HK-2 (cell line): ENCODE measurements around the gene RPRD1B.
A peak's percentile ranks its signal among the peaks of the same experiment; 100 is the strongest.

Experiments
- DNase-seq: peaks from one replicate; pipeline ENCODE4 v3.0.0-alpha.2; 2018; ENCODE audit not compliant: unreplicated experiment

RPRD1B gene

DNA sequence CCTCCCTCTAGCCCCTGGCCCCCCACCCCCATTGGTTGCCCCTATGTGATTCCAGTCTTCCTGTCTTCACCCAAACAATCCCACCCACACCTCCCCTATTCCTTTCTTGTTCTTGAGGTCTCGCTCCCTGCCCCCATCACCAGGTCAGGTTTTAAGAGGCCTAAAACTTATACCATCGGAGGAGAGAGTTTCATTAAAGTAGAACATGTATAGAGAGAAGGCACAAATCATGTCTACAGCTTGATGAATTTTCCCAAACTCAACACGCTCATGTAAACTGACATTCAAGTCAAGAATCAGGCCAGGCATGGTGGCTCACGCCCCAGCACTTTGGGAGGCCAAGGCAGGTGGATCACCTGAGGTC is 87.1 kb downstream of the RPRD1B start:
- no peak for DNase-seq

DNA sequence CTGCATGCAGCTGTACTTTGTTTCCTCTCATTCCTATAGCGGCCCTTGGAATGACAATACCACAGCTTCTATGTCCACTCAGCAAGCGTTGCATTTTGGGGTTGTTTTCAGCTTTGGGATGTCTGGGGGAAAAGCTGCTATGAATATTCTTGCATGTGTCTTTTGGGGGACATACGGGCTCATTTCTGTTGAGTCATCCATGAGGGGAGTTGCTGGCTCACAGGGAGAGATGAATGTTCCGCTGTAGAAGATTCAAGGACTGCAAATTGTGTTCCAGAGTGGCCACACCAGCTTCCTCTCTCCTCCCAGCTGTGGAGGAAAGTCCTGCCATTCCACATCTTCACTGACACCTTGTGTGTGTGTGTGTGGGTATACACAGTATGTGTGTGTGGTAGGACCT is 88.2 kb downstream of the RPRD1B start:
- no peak for DNase-seq

DNA sequence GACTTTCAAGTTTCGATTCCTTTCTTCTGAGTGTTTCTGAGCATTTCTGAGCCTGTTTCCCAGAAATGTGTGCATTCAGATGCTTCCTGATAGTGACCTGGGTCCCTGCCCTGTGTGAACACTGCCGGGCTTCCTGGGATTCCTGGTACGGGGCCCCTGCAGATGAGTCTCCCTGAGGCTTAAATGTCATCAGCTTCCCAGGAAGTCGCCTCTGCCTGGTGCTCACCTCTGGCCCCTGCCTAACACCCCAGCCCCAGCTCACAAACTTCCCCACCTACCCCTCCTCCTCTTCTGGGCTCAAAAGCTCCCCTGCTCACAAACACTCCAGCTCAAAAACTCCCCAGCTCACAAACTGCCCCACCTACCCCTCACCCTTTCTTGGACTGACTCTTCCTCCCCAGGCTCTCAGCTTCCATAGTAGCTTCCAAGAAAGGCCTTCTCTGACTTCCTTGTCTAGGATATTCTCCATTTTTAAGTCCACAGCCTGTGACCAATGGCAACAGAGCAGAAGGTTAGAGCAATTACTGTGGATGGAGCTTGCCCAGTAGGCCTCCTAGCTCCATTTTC is 89.6 kb downstream of the RPRD1B start:
- DNase-seq = no peak

DNA sequence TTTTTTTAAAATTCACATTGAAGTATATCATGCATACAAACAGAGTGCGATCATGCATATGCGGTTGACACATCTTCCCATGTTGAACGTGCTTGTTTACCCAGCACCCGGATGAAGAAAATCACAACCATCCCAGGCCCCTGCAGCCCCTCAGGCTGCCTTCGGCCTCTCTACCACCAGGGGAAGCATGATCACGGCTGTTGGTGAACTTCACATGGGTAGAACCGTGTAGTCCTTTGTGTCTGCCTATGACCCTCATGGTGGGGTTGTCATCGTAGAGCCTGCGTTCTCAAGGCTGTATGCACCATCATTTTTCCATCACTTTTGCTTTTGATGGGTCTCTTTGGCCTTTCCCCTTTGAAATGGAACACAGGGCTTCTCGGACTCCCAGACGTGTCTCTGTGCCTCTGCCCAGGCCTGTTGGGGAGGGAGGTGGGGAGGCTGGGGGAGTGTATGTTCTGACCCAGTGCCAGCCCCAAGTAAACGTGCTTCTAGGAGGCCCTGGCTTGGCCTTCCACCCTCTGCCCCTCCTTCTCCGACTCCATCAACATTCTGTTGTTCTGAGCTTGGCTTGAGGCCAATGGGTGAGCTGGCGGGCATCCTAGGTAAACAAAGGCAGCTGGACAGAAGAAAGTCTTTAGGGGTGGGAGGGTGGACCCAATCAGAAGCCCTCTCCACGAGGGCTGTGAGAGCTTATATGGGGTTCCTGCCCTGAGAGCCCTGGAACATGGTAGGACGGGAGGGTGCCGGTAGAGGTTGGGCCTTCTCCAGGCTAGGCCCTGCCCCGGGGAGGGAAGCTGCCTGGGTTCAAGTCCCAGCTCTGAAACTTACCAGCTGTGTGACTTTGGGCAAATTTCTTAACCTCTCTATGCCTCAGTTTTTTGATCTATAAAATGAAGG is 91.9 kb downstream of the RPRD1B start:
- DNase-seq = no peak

DNA sequence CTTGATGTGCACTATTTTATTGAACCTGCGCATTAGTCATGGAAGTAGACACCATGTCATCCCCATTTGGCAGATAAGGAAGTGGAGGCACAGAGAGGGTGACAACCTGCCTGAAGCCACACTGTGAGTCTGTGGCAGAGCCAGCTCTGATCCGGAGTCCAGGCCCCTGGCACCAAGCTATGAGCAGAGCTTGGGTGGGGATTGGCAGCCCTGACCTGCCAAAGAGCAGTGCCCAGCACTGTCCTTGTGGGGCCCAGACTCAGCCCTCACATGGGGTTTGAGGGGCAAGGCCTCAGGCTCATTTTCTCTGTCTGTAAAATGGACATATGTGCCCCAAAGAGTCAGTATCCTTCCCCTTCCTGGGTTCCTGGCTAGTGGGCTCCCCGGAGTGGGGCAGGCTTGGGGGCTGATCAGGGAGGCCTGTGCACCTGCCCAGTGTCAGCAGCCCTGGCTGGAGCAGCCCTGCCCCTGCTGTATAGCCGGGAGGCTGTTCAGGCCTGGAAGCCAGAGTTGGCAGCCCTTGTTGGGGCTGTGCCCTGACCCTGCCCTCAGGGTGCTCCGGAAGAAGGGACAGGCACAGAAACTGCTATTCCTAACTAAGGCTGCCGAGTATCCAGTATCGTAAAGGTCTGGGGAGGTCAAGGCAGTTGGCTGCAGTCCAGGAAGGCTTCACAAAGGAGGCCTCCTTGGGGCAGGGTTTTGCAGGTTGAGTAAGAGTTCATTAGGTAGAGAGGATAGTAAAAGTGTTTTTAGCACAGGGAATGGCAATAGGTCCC is 92.8 kb downstream of the RPRD1B start:
- DNase-seq = no peak

DNA sequence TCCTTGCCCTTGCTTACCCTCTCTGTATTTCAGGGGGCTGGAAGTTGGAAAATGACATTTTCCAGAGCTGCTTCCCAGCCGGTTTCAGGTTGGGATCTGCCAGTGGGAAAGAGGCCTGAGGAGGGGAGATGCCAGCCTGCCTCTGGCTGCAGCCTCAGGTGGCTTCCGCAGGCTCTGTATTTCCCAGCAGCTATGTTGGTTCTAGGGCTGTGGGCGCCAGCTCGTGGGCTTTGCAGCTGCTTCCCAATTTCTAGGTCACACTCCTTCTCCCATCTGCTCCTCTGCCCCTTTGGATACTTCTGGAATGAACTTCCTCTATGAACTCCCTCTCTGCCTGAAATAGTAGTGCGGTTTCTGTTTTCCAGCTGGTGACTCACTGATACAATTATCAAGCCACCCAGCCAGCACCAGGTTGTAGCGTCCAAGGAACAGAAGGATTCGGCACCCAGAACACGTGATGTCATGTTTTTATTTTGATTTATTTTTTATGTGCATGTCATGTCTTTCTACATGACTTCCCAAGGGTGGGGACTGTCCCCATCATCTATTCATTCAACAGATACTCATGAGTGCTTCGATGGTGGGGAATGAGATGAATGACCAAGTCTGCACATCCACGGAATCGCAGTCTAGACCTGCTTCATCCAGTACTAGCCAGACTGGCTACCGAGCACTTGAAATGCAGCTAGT is 93.5 kb downstream of the RPRD1B start:
- peak; percentile 58 for DNase-seq

DNA sequence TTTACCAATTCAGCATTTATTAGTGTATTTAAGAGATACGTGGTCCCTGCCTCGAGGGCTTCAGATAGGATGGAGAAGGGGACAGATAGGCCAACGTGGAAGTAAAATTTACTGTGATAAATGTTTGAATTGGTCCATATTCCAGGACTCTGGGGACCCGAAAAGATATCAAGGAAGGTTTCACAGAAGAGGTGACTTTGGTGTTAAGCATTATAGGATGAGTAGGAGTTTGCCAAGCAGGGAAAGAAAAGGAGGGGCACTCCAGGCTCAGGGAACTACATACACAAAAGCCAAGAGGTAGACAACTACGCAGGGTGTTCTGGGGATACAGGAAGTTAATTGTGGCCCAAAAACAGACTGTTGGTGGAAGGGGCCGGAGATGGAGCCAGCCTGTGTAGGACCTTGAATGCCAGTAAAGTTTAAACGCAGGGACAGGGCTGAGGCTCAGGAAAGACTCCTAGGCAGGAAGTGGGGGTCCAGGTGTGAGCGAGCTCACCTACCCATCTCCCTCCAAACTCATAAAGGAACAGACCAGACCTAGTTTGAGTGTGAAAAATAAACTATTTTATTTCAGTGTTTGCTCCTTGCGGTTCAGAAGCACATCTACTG is 94.5 kb downstream of the RPRD1B start:
- DNase-seq = peak; percentile 8

DNA sequence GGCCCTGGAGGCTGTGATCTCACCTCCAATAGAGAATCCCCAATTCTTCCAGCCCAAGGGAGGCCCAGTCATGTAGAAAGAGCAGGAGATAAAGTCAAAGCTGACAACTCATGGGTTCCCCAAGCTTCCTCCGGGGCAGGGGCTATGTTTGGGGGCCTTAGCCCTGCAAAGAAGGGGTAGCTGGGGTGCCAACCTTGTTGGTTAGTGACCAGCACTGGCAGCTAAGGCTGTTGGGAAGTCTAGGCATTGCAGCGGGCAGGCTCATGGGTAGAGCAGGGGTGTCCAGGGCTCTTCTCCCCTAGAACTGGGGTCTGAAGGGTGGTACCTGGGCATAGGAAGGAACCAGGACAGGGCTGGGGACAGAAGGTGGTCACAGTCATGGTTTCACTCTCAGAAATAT is 95.1 kb downstream of the RPRD1B start:
- DNase-seq = no peak

DNA sequence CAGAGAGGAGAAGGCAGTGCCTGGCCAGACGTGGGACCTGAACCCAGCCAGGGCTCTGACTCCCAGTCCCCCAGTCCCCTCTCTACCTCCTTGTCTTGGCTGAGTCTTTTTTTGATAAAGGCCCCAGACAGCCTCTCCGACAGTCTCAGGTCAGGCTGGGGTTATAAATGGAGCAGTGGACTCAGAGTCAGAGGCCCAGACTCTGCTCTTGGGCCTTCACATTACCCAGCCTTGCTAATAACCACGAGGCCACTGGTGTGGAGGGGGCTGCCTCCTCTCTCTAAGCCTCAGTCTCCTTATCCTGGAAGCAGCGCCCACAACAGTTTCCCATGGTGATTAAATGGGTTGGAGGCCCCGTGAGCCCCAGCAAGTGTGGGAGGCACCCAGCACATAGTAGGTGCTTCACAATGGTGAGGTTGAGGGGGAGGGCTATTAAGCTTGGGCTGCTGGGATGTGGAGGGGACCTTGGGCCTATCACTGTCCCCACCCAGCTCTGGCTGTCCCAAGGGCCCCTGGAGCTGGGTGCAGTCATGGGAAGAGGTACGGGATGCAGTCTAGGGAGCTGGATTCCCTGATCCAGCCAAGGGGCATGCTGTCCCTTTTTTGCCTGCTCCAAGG is 95.8 kb downstream of the RPRD1B start:
- no peak for DNase-seq

DNA sequence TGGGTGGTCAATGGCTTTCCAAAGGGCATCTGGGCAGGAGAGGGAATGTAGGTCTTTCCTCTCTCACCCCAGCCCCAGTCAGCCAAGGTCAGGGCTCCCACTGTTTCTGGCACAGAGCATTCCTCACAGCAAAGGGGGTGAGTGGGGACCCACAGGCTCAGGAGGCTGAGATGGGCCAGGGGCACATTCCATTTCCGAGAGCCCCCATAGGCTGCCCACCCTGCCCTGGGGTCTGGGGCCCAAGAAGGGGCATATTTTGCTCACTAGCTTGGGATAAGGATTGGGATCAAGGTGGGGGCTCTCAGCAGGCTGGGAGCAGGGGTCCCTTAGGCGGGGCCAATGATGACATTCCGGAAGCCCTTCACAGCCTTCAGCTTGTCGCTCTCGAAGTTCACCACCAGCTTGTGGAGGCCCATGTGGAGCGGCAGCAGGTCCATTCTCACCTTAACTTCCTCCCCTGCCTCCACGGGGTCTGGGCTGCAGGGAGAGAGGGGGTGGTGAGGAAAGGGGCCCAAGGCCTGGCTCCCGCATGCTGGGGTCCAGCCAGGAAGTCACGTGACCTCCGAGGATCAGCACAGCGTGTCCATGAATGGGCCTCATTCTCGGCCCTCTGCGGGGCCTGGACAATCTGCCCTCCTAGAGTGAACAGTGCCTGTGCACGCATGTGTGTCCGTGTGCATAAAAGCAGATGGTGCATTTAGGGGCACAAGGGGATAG is 96.5 kb downstream of the RPRD1B start:
- no peak for DNase-seq

DNA sequence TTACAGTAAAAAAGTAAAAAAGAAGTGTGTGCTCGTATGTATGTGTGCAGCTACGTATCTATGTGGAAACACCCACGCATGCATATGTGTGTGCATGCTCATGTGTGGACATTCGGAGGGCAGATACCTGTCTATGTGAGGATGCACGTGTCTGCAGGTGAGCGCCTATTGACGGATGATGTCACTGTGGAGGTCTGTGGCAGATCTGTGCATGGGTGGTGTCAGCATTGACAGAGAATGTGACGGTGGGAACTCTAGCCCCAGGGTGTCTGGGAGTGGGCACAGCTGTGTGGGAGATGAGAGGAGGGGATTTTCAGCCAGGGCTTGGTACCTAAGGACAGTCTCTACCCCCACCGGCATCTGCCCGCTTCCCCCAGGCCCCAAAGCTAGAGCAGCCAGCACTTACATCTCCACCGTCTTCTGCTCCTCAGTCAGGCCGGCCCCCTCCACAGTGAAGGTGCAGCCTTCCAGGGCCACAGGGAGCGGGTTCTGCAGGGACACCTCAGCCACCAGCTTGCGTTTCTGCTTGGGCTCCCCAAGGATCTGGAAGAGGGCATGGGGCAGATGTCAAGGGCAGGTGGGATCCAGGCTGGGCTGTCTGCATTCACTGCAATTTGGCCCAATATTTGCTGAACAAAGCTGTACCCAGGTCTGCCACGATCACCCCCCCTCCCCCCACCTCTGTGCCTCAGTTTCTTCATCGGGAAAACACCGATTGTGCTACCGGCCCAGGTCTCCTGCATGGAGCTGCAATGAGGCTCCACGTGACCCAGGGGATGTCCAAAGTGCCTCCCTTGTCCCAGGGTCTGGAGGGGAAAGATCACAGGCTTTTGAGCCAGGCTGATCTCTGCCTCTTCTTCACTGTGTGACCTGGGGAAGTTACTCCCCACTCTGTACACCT is 97.4 kb downstream of the RPRD1B start:
- no peak for DNase-seq

DNA sequence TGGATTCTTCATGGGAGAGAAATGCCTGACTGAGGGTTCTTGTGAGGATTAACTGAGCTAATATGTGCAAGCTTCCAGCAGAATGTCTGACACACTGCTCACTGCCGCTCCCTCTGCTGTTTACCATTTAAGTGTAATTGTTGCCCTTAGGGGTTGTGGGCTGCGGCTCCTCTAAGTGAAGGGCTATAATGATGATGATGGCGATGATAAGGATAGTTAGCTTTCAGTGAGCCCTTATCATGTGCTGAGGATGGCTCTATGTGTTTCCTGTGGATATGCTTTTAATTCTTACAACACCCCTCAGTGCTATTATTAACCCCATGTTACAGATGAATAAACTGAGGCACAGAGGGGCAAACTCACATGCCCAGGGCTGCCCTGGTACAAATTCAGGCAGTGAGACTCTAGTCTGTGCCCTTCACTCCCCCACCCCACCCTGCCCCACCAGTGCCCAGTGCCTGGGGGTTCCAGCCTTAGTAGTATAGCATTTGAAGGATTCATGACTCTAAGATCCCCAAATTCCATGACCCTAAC is 98.1 kb downstream of the RPRD1B start:
- DNase-seq = no peak

DNA sequence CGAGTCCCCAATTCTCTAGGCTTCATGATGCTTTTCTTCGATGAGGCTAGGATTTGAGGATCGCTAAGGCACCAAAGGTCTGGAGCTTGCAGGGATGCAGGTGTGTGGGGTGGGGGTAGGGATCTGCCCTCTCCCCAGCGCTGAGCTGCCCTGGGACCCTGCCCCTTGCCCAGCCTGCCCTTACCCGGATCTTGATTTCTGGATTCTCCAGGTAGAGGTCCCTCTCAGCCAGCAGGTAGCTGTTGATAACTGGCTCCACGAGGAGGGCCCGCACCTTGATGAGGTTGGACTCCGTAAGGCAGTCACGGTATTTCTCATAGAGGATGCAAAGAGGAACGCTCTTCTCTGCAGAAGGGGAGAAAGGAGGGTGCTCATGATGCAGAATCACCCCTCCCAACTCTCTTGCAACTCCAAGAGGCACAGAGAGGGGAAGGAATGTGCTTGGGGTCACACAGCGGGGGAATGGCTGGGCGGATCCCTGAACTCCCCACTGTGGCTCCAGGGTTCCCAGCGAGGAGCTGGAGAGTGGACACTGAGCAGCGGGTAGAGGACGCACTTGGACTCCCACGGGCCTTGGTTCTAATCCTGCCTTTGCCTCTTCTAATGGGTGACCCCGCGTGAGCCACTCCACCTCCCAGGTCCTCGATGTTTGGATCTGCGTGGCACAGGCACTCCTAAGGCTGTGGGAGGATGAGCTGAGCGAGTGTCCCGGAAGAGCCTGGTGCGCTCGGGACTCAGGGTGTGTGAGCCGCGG is 98.8 kb downstream of the RPRD1B start:
- no peak for DNase-seq

DNA sequence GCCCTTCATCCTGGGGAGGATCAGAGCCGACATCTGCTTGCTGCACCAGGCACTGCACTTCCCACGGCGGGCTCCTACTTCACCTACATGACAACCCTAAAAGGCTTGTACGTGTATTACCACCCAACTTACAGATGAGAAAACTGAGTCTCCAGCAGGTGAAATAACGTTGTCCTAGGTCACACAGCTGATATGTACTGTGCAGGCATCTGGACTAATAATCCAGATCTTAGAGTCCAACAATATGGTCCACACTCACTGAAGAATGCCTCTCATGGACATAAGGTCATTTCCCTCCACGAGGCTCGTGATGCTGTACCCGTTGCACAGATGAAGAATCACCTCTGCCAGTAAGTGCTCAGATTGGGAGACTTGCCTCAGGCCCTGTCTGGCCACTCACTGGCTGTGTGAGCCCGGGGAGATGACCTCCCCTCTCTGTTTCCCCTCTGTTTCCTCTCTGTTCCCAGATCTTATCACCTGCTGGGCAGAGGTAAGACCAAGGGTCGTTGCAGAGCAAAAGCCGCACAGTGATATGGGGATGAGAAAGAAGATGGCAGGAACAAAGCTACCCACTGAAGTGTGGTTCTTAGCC is 99.5 kb downstream of the RPRD1B start:
- no peak for DNase-seq

DNA sequence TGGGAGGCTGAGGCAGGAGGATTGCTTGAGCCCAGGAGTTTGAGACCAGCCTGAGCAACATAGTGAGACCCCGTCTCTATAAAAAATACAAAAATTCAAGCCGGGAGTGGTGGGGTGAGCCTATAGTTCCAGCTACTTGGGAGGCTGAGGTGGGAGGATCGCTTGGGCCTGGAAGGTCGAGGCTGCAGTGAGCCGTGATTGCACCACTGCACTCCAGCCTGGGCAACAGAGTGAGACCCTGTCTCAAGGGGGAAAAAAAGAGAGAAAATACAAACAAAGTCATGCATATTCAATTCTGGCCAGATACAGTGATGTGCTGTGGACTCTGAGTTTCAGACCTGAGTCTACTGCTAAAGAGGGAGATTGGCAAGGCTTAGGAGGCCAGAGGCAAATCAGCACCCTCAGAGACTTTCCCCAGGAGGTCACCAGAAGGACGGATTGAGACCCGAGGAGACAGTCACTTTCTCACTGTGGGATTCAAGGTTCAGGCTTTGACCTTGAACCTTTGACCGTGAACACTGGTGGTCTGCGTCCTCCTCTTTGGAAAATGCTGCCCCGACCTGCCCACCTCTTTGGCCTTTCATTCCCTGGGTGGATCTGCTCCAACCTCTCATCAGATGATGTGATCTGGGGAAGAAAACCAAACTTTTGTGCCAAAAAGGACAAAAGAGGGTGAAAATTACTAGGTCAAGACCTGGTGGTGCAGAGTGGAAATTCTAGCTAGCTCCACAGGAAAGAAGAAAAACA is 100.3 kb downstream of the RPRD1B start:
- no peak for DNase-seq

DNA sequence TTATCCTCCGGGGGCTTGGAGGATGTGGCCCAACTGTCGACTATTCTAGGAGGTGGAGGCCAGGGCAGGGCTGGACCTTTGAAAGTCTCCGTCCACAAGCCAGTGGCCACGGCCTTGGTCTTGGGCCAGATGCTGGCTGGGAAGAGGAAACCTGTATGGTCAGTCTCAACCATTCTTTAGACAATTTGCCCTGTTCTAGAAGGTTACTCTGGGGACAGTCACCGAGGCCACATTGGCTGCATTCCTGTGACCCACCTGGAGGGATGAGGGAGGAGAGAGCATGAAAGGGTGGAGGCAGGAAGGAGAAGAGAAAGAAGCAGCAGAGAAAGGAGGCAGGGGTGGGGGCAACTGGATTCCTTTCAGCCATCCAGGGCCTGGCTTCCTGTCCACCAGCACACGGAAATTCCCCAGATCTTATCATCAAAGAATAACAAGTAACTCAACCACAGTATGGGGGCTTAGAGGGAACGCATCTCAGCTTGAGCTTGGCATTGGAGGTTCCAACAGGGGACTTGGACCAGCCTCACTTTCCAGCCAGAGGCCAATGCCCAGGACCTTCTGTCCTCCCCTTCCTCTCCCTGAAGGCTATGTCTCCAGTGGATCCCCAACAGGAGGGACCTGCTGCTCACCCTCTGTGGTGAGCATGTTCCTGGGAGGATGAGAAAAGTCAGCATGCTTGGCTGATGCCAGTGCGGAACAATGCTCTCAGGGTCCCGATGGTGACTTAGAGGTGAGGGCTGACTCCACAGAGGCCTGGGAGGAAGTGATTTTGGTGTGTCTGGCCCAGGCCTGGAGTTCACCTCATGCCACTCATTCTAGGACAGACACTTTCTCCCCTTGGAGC is 101.1 kb downstream of the RPRD1B start:
- DNase-seq = peak; percentile 55

DNA sequence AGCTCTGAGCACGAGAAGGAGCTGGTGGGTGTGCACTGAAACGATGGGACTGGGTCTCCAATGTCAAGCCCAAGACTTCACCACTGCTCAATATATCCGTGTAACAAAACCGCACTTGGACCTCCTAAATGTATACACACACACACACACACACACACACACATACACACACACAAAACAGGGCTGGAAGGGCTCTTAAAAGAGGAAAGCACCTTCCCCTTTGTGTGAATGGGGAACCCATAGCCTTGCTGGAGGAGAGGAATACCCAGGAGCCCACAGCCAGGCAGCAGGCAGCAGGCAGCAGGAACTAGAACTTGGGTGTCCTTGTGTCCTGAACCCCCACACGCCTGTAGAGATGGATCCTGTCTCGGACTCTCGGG is 101.7 kb downstream of the RPRD1B start:
- no peak for DNase-seq
